Karpas-422 (cell line): ENCODE data around the gene SAMD1. TPM values are rescaled to one million over a fixed set of nuclear protein-coding genes. Genes with fewer than 3 reads are reported as not detected.

ENCODE experiments used
- DNase-seq: peaks from one replicate; pipeline ENCODE4 v3.0.0-alpha.2; 2015
- H2AFZ ChIP-seq: fragments of 200-600 bp; sonication (generic); 2 replicates; pipeline ENCODE4 v1.6.1; 2014; ENCODE audit warnings: antibody characterized with exemption, low read length, mixed read lengths
- H3K27ac ChIP-seq: fragments of 200-600 bp; sonication (generic); 2 replicates; pipeline ENCODE4 v1.5.1; 2014; ENCODE audit warnings: mild to moderate bottlenecking, low read length, moderate library complexity
- H3K27me3 ChIP-seq: fragments of 200-600 bp; sonication (generic); 2 replicates; pipeline ENCODE4 v1.6.1; 2014; ENCODE audit warnings: low read length, mixed read lengths
- H3K36me3 ChIP-seq: fragments of 200-600 bp; sonication (generic); 2 replicates; pipeline ENCODE4 v1.6.1; 2014; ENCODE audit warnings: low read length, mixed read lengths; ENCODE audit not compliant: insufficient read depth
- H3K4me1 ChIP-seq: fragments of 200-600 bp; sonication (generic); 2 replicates; pipeline ENCODE4 v1.6.1; 2014; ENCODE audit warnings: mild to moderate bottlenecking, low read length, mixed read lengths
- H3K4me2 ChIP-seq: fragments of 200-600 bp; sonication (generic); 2 replicates; pipeline ENCODE4 v1.6.1; 2014; ENCODE audit warnings: low read length, low read depth, mild to moderate bottlenecking; ENCODE audit not compliant: poor library complexity, severe bottlenecking
- H3K4me3 ChIP-seq: fragments of 200-600 bp; sonication (generic); 2 replicates; pipeline ENCODE4 v1.5.1; 2014; ENCODE audit warnings: mild to moderate bottlenecking, antibody characterized with exemption, low read length, mixed read lengths
- H3K79me2 ChIP-seq: fragments of 200-600 bp; sonication (generic); 2 replicates; pipeline ENCODE4 v1.6.1; 2014; ENCODE audit warnings: mild to moderate bottlenecking, low read length, mixed read lengths
- H3K9ac ChIP-seq: fragments of 200-600 bp; sonication (generic); 2 replicates; pipeline ENCODE4 v1.6.0; 2014; ENCODE audit warnings: low read length
- H3K9me2 ChIP-seq: fragments of 200-600 bp; sonication (generic), shearing (Covaris generic); replicated peaks from 2 replicates; pipeline ENCODE4 v1.6.0; 2014; ENCODE audit warnings: mild to moderate bottlenecking, low read length, moderate library complexity; ENCODE audit not compliant: insufficient read depth
- H3K9me3 ChIP-seq: fragments of 300-700, 200-600 bp; sonication (generic); 2 replicates; pipeline ENCODE4 v1.6.1; 2014; ENCODE audit warnings: low read length, mixed read lengths
- H4K20me1 ChIP-seq: fragments of 200-600 bp; sonication (generic); 2 replicates; pipeline ENCODE4 v1.6.1; 2014; ENCODE audit warnings: mild to moderate bottlenecking, antibody characterized with exemption, low read length, low read depth; ENCODE audit not compliant: insufficient read depth
- total RNA-seq: library from RNA; depleted of rRNA; stranded (reverse); fragments of >200 nt; shearing (Covaris generic); gene quantifications from 2 replicates; pipeline ENCODE4 v1.2.3, GENCODE V29; 2014; ENCODE audit warnings: low replicate concordance

Gene SAMD1
- total RNA-seq, 1 experiment from 2014 or later = 31.8 TPM

GRCh38 chr19:14102102-14102696 is 11.6 kb upstream of the SAMD1 start:
- Histone ChIP-seq H3K9me2 (no peaks in the 10 kb centered on the region), H3K27ac (no peak overlapping the region), H3K9me3 (no peaks in the 10 kb centered on the region), H3K4me1 (no peaks in the 10 kb centered on the region), H3K27me3 (no peaks in the 10 kb centered on the region), H3K4me2 (no peak overlapping the region), H3K4me3 (no peak overlapping the region), H4K20me1 (no peaks in the 10 kb centered on the region), H3K9ac (no peak overlapping the region), H3K36me3 (no peaks in the 10 kb centered on the region), H2AFZ (no peak overlapping the region), H3K79me2 (no peaks in the 10 kb centered on the region)
- peak; percentile 40 for DNase-seq

- DNase-seq = no peak
- no peaks in the 10 kb centered on the region for H3K27me3 ChIP-seq
- no peak overlapping the region for H3K27ac ChIP-seq
- no peak overlapping the region for H2AFZ ChIP-seq
- H3K4me1 ChIP-seq = no peaks in the 10 kb centered on the region
- H3K9me3 ChIP-seq = no peaks in the 10 kb centered on the region
- H4K20me1 ChIP-seq = no peaks in the 10 kb centered on the region
- H3K79me2 ChIP-seq = no peaks in the 10 kb centered on the region
- H3K9me2 ChIP-seq = no peaks in the 10 kb centered on the region
- no peak overlapping the region for H3K4me2 ChIP-seq
- no peak overlapping the region for H3K9ac ChIP-seq
- H3K36me3 ChIP-seq = no peaks in the 10 kb centered on the region
- no peak overlapping the region for H3K4me3 ChIP-seq
Measured at GRCh38 chr19:14101003-14101545, 10.5 kb upstream of the SAMD1 start.

- no peak overlapping the region for H3K9ac ChIP-seq
- no peaks in the 10 kb centered on the region for H3K79me2 ChIP-seq
- peak; percentile 38 for DNase-seq
Measured at GRCh38 chr19:14097532-14098151, 7.1 kb upstream of the SAMD1 start.

GRCh38 chr19:14096272-14096992 is 5.9 kb upstream of the SAMD1 start:
- H3K9ac ChIP-seq = no peak overlapping the region
- no peaks in the 10 kb centered on the region; the same call in 1 of the 2 replicates for H3K36me3 ChIP-seq
- H3K27ac ChIP-seq = no peak overlapping the region
- H3K4me2 ChIP-seq = no peak overlapping the region
- H2AFZ ChIP-seq = no peak overlapping the region
- no peak overlapping the region for H3K4me3 ChIP-seq
- no peaks in the 10 kb centered on the region for H3K79me2 ChIP-seq
- H3K4me1 ChIP-seq = peaks cover 9% of the 10 kb centered on the region
- H3K27me3 ChIP-seq = no peaks in the 10 kb centered on the region
- H3K9me2 ChIP-seq = no peaks in the 10 kb centered on the region
- no peaks in the 10 kb centered on the region for H4K20me1 ChIP-seq
- DNase-seq = peak; percentile 41
- peaks cover 4% of the 10 kb centered on the region; the same call in 1 of the 2 replicates for H3K9me3 ChIP-seq

More at GRCh38 chr19:14097532-14098151, 7.1 kb upstream of the SAMD1 start:
- Histone ChIP-seq H3K4me3 (no peak overlapping the region), H2AFZ (no peak overlapping the region), H3K4me1 (no peaks in the 10 kb centered on the region), H3K27ac (no peak overlapping the region), H4K20me1 (no peaks in the 10 kb centered on the region), H3K9me3 (peaks cover 4% of the 10 kb centered on the region; the same call in 1 of the 2 replicates), H3K27me3 (no peaks in the 10 kb centered on the region), H3K4me2 (no peak overlapping the region), H3K9me2 (no peaks in the 10 kb centered on the region), H3K36me3 (no peaks in the 10 kb centered on the region; the same call in 1 of the 2 replicates)

GRCh38 chr19:14094854-14095253 is 4.3 kb upstream of the SAMD1 start:
- H3K9me2 ChIP-seq = no peaks in the 10 kb centered on the region
- no peaks in the 10 kb centered on the region; the same call in 1 of the 2 replicates for H3K36me3 ChIP-seq
- H3K4me3 ChIP-seq = no peak overlapping the region
- H3K4me2 ChIP-seq = no peak overlapping the region
- peaks cover 4% of the 10 kb centered on the region; the same call in 1 of the 2 replicates for H3K9me3 ChIP-seq
- H3K9ac ChIP-seq = no peak overlapping the region
- H3K4me1 ChIP-seq = peaks cover 11% of the 10 kb centered on the region
- H3K79me2 ChIP-seq = no peaks in the 10 kb centered on the region
- no peak for DNase-seq
- no peak overlapping the region for H3K27ac ChIP-seq
- H2AFZ ChIP-seq = no peak overlapping the region
- H4K20me1 ChIP-seq = no peaks in the 10 kb centered on the region
- H3K27me3 ChIP-seq = no peaks in the 10 kb centered on the region

GRCh38 chr19:14093117-14093823 is 2.7 kb upstream of the SAMD1 start:
- Histone ChIP-seq H3K36me3 (peaks cover 5% of the 10 kb centered on the region), H3K27ac (no peak overlapping the region), H3K27me3 (no peaks in the 10 kb centered on the region), H3K9me2 (no peaks in the 10 kb centered on the region), H3K79me2 (peaks cover 12% of the 10 kb centered on the region), H3K4me1 (peaks cover 20% of the 10 kb centered on the region), H3K9ac (no peak overlapping the region), H3K4me3 (no peak overlapping the region), H2AFZ (no peak overlapping the region), H3K9me3 (peaks cover 4% of the 10 kb centered on the region; the same call in 1 of the 2 replicates), H3K4me2 (no peak overlapping the region), H4K20me1 (no peaks in the 10 kb centered on the region)
- peak; percentile 40 for DNase-seq

- H3K9me3 ChIP-seq = peaks cover 4% of the 10 kb centered on the region; the same call in 1 of the 2 replicates
- peak overlapping the region; percentile 81; the same call in 1 of the 2 replicates for H2AFZ ChIP-seq
- peak; percentile 73 for DNase-seq
- no peaks in the 10 kb centered on the region for H3K27me3 ChIP-seq
- H4K20me1 ChIP-seq = no peaks in the 10 kb centered on the region
- peak overlapping the region; percentile 80 for H3K27ac ChIP-seq
- peak overlapping the region; percentile 94 for H3K9ac ChIP-seq
- peak overlapping the region; percentile 98 for H3K4me3 ChIP-seq
- H3K4me2 ChIP-seq = peak overlapping the region; percentile 100
- peaks cover 20% of the 10 kb centered on the region for H3K4me1 ChIP-seq
- peaks cover 7% of the 10 kb centered on the region for H3K36me3 ChIP-seq
- H3K9me2 ChIP-seq = no peaks in the 10 kb centered on the region
- H3K79me2 ChIP-seq = peaks cover 14% of the 10 kb centered on the region
Measured at GRCh38 chr19:14091813-14092462, 1.4 kb upstream of the SAMD1 start.
